GM13976 (cell line): ENCODE results near the gene INO80E.

Experiments used
- DNase-seq: peaks from one replicate; pipeline ENCODE4 v3.0.0; 2012; ENCODE audit warnings: low spot score
- in situ Hi-C: fragments of 300-500 bp; cut with MboI; formaldehyde crosslinking; loops from one replicate; pipeline ENCODE4 v1.12.0; 2022; ENCODE audit warnings: low sequenced_read_pairs, mixed read lengths, inconsistent platforms; ENCODE audit not compliant: unreplicated experiment
- TF ChIP-seq, protein P1 (sequence below): IDR thresholded peaks from 2 replicates; pipeline ENCODE4 v1.5.1; 2012; ENCODE audit warnings: borderline replicate concordance, mild to moderate bottlenecking; ENCODE audit not compliant: insufficient read depth; ENCODE audit errors: extremely low read depth, missing control alignments, control extremely low read depth

The INO80E gene

GRCh38 chr16:29961127-29961478, 34.9 kb upstream of the INO80E start:
- no peak for DNase-seq
- in situ Hi-C loops: no loop called here
- TF ChIP-seq, protein P1, sequence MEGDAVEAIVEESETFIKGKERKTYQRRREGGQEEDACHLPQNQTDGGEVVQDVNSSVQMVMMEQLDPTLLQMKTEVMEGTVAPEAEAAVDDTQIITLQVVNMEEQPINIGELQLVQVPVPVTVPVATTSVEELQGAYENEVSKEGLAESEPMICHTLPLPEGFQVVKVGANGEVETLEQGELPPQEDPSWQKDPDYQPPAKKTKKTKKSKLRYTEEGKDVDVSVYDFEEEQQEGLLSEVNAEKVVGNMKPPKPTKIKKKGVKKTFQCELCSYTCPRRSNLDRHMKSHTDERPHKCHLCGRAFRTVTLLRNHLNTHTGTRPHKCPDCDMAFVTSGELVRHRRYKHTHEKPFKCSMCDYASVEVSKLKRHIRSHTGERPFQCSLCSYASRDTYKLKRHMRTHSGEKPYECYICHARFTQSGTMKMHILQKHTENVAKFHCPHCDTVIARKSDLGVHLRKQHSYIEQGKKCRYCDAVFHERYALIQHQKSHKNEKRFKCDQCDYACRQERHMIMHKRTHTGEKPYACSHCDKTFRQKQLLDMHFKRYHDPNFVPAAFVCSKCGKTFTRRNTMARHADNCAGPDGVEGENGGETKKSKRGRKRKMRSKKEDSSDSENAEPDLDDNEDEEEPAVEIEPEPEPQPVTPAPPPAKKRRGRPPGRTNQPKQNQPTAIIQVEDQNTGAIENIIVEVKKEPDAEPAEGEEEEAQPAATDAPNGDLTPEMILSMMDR: no peak

DNA sequence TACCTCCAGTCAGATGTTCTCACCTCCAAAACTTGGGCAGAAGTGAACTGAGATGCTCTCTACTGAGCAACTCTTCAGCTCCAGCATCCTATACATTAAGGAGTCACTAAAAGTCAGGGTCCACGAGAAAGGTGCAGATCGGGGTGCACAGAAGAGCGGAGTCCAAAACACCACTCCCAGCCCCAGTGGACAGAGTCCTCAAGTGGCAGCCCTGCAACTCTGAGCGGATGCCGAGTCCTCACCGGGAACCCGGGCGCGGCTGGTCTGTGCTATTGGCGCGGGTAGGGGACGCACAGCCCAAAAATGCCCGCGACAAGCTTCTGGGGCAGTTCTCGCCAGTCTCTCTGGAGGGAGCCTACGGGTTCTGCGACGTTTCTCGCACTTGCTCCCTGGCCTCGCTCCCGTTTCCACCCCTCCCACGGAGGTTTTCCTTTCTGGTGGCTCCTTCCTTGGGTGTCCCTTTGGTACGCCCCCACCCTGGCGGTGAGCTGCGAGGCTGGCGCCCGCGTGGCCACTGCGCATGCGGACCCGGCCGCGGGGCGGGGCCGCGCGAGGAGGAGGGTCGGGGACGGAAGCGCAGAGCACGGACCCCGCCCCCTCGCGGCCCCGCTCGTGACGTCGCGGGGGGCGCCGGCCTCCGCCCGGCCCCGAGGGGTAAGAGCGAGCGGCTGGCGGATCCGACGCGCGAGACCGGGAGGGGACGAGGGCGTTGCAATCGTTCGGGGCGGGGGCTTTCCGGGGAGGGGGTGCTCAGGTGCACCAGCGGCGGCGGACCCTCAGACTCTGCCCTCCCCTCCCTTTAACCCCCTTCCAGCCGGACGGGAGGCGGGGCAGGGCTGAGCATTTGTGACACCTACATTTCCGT, 34.3 kb upstream of the INO80E start, which contains the start of gene TMEM219:
TMEM219 (plus strand) TSS at position 601 of the 865 bp plus-strand sequence. CDS start 1,065 bp downstream, outside the sequence.
- TF ChIP-seq, protein P1: no peak
- in situ Hi-C loops: no loop called here
- DNase-seq: peak; percentile 99

GRCh38 chr16:29962344-29962994, 33.6 kb upstream of the INO80E start:
- no peak for DNase-seq
- TF ChIP-seq, protein P1: no peak
- in situ Hi-C loops: no loop called here

DNA sequence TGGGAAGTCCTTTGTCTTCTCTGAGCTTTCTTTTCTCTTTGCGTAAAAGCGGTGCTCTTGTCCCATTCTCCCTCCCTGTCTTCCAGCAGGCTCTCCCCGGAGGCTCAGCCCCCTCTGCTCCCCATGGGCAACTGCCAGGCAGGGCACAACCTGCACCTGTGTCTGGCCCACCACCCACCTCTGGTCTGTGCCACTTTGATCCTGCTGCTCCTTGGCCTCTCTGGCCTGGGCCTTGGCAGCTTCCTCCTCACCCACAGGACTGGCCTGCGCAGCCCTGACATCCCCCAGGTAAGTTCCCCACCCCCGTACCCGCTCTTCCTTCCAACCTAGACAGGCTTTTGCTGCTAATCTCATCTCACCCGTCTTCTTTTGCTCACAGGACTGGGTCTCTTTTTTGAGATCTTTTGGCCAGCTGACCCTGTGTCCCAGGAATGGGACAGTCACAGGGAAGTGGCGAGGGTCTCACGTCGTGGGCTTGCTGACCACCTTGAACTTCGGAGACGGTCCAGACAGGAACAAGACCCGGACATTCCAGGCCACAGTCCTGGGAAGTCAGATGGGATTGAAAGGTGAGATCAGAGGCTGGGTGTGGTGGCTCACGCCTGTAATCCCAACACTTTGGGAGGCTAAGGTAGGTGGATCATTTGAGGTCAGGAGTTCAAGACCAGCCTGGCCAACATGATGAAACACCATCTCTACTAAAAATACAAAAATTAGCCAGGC, 32.9 kb upstream of the INO80E start:
- DNase-seq: no peak
- TF ChIP-seq, protein P1: no peak
- in situ Hi-C loops: no loop called here

DNA sequence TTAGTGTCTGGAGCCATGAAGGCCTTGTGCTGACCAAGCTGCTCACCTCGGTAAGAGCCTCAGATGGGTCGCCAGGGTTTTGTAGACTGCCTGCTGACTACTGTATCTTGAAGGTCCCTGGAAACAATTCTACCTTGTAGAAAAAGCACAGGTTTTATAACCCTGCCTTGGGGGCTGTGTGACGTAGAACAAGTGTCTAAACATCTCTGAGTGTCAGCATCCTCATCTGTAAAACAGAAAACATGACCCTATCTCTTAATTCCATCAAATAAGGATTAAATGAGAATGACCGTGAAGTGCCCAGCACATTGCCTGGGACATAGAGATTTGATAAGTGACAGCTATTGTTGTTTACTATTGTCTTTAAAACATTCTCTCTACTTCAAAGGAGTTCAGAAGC, 27.8 kb upstream of the INO80E start:
- no peak for DNase-seq
- in situ Hi-C loops: no loop called here
- TF ChIP-seq, protein P1: no peak

DNA sequence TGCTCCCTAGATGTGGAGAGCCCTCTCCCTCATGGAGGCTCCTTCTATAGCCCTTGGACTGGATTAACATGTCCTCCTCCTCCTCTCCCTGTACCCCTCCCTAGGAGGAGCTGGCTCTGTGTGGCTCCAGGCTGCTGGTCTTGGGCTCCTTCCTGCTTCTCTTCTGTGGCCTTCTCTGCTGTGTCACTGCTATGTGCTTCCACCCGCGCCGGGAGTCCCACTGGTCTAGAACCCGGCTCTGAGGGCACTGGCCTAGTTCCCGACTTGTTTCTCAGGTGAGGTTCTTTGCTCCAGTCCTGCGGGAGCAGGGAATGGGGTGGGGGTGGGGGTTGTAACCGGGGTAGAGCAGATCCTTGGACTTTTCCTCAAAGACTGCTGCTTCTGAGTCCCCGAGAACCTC, 24.7 kb upstream of the INO80E start:
- DNase-seq: no peak
- TF ChIP-seq, protein P1: no peak
- in situ Hi-C loops: loop anchor here (10.0 kb wide), 1 partner anchor 57 kb away; no protein-coding TSS in a partner anchor
